Ascending aorta (tissue), 2 donors: ENCODE results near the gene INTS6L. TPM values are rescaled to one million over a fixed set of nuclear protein-coding genes. Genes with fewer than 3 reads are reported as not detected.

Experiments
- DNase-seq, 2 donors: peaks; one replicate each; pipeline ENCODE4 v3.0.0-alpha.2; 2019; ENCODE audit warnings: low spot score in 2 of 2
- H3K27ac ChIP-seq, 2 donors: fragments of 200-600 bp; sonication (generic); one replicate each; pipeline ENCODE4 v1.5.1; 2016 to 2017; ENCODE audit warnings: mild to moderate bottlenecking in 1 of 2
- H3K27me3 ChIP-seq: fragments of 200-600 bp; sonication (generic); one replicate; pipeline ENCODE4 v1.5.1; 2017
- H3K36me3 ChIP-seq, 2 donors: fragments of 200-600 bp; sonication (generic); one replicate each; pipeline ENCODE4 v1.5.1; 2016
- H3K4me1 ChIP-seq, 2 donors: fragments of 200-600 bp; sonication (generic); one replicate each; pipeline ENCODE4 v1.5.1; 2016 to 2017; ENCODE audit warnings: mild to moderate bottlenecking in 1 of 2
- H3K4me3 ChIP-seq, 2 donors: fragments of 200-600 bp; sonication (generic); one replicate each; pipeline ENCODE4 v1.5.1; 2016 to 2017; ENCODE audit warnings: mild to moderate bottlenecking in 1 of 2
- H3K9me3 ChIP-seq, 2 donors: fragments of 200-600 bp; sonication (generic); one replicate each; pipeline ENCODE4 v1.5.1; 2016
- CTCF ChIP-seq, 3 experiments: fragments of 200-600 bp in 2 of 3; fragments of 450-650 bp in 1 of 3; sonication (generic) in 2 of 3; IDR thresholded peaks; one replicate each; pipeline ENCODE4 v1.5.1; 2016 to 2019; ENCODE audit warnings: antibody characterized with exemption in 3 of 3, mild to moderate bottlenecking in 1 of 3, moderate library complexity in 1 of 3
- intact Hi-C: fragments of 100-400 bp; cut with DNase I; formaldehyde crosslinking; loops from one replicate; pipeline ENCODE4 v1.15.1; 2023
- total RNA-seq: library from RNA; depleted of rRNA; stranded (reverse); fragments of >200 nt; gene quantifications from one replicate; pipeline ENCODE4 v1.1.0, GENCODE V29; 2016

The INTS6L gene
- total RNA-seq, 1 donor from 2014 or later: 11.9 TPM

DNA sequence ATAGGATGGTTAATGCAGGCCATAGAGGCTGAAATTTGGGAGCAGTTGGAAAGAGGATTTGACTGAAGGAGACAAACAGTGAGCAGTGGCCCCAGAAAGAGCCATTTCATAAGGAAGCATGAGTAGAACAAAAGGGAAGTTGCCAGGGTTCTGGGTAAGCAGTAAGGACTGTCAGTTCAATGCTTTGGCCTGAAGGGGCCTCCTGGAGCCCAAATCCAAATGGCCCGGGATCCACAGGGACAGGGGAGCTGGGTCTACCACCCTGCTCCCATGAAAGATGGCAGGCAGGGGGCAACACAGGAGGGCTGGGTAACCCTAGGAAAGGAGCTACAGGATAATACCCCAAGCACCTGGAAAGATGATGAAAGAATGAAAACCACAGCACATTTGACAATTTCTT lies 4.1 kb upstream of the INTS6L start:
- H3K36me3 ChIP-seq: no peaks in the 10 kb centered on the region
- intact Hi-C loops: no loop called here
- no peaks in the 10 kb centered on the region for H3K4me1 ChIP-seq
- no peak overlapping the region for H3K4me3 ChIP-seq
- no peaks in the 10 kb centered on the region for H3K9me3 ChIP-seq
- no peak overlapping the region for H3K27ac ChIP-seq
- no peak for DNase-seq
- TF ChIP-seq CTCF (IDR thresholded peaks at IDR 0.05): no peak
- H3K27me3 ChIP-seq: no peaks in the 10 kb centered on the region

GRCh38 chrX:135518161-135518560 lies 2.3 kb upstream of the INTS6L start:
- H3K4me1 ChIP-seq: no peaks in the 10 kb centered on the region
- H3K4me3 ChIP-seq: no peak overlapping the region
- intact Hi-C loops: no loop called here
- H3K27me3 ChIP-seq: no peaks in the 10 kb centered on the region
- TF ChIP-seq CTCF (IDR thresholded peaks at IDR 0.05): no peak
- H3K9me3 ChIP-seq: no peaks in the 10 kb centered on the region
- H3K36me3 ChIP-seq: no peaks in the 10 kb centered on the region
- DNase-seq: no peak
- no peak overlapping the region for H3K27ac ChIP-seq

- no peak for DNase-seq
- TF ChIP-seq CTCF (IDR thresholded peaks at IDR 0.05): no peak
- intact Hi-C loops: loop anchor here (5.0 kb wide), 1 partner anchor 468 kb away; the partner anchor contains the start of gene RTL8A
- H3K9me3 ChIP-seq: no peaks in the 10 kb centered on the region
- no peaks in the 10 kb centered on the region for H3K27me3 ChIP-seq
- H3K4me3 ChIP-seq: peak overlapping the region; percentile 60 to 82
- no peaks in the 10 kb centered on the region for H3K4me1 ChIP-seq
- no peaks in the 10 kb centered on the region for H3K36me3 ChIP-seq
- peak overlapping the region; percentile 94 to 97 for H3K27ac ChIP-seq
These were observed 373 bp upstream of the INTS6L start for GRCh38 chrX:135520022-135520552.

DNA sequence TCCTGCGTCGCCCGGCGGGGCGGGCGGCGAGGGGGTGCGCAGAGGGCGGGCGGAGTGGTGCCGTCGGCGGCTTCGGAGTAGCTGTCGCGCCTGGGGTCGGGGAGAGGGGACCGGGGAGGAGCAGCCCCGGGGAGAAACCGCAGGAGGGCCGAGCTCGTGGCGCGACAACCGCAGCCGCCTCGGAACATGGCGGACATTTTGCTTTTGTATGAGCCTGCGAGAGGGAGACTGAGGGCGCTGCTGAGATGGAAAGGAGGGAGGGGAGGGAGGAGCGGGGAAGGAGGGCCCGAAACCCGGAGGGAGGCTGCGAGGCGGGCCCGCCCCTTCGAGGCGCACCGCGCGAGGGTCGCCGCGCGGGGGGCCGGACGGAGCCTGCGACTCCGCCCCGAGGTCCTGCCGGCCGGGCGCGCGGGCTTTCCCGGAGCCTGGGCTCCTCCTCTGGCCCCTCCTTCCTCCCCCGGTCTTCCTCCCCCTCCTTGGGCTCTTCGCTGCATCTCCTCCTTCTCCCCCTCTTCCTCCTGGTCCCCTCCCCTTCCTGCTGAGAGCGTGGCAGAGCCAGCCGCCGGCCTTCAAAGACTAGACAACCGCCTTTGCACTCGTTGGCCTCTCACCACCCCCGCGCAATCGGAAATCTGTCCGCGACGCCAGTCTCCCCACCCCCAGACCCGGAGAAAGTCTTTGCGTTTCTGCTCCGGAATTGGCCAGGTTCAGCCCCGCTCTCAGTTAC lies 1.1 kb downstream of the INTS6L start:
- peak overlapping the region; percentile 60 to 82 for H3K4me3 ChIP-seq
- peak overlapping the region; percentile 94 to 97 for H3K27ac ChIP-seq
- TF ChIP-seq CTCF (IDR thresholded peaks at IDR 0.05): no peak
- H3K36me3 ChIP-seq: no peaks in the 10 kb centered on the region
- no peaks in the 10 kb centered on the region for H3K4me1 ChIP-seq
- no peaks in the 10 kb centered on the region for H3K9me3 ChIP-seq
- intact Hi-C loops: loop anchor here (1.0 to 5.0 kb wide), 2 partner anchors 452 to 469 kb away; partner anchors contain the start of genes MMGT1 and RTL8A
- no peaks in the 10 kb centered on the region for H3K27me3 ChIP-seq
- peak; percentile 46 to 88 for DNase-seq

GRCh38 chrX:135522132-135522530 lies 1.7 kb downstream of the INTS6L start:
- H3K27me3 ChIP-seq: no peaks in the 10 kb centered on the region
- peak overlapping the region; percentile 70 to 81 for H3K27ac ChIP-seq
- TF ChIP-seq CTCF (IDR thresholded peaks at IDR 0.05): no peak
- H3K36me3 ChIP-seq: no peaks in the 10 kb centered on the region
- intact Hi-C loops: loop anchor here (5.0 kb wide), 1 partner anchor 470 kb away; the partner anchor contains the start of gene RTL8A
- no peaks in the 10 kb centered on the region for H3K9me3 ChIP-seq
- peak overlapping the region; percentile 60 to 65 for H3K4me3 ChIP-seq
- H3K4me1 ChIP-seq: no peaks in the 10 kb centered on the region
- no peak for DNase-seq
